ENCODE results near the gene CFAP300.

DNA sequence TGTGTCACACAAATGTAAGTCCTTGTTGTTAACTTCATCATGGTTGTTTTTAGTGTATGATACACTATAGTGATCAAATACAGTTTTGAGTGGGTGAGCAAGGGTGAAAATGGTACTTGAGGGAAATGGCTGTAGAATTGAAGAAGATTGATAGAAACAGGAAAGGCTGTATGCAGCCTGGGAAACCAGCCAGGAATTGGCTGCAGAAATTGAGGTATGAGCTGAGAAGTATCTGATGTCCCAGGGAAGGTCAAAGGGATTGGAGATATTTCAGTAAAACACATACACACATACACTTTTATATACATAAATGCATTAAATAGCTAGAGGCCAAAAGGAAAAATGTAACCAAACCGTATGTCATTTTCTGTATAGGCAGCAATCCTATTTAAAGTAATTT is 49.9 kb downstream of the CFAP300 start:
- TF ChIP-seq, protein P1, sequence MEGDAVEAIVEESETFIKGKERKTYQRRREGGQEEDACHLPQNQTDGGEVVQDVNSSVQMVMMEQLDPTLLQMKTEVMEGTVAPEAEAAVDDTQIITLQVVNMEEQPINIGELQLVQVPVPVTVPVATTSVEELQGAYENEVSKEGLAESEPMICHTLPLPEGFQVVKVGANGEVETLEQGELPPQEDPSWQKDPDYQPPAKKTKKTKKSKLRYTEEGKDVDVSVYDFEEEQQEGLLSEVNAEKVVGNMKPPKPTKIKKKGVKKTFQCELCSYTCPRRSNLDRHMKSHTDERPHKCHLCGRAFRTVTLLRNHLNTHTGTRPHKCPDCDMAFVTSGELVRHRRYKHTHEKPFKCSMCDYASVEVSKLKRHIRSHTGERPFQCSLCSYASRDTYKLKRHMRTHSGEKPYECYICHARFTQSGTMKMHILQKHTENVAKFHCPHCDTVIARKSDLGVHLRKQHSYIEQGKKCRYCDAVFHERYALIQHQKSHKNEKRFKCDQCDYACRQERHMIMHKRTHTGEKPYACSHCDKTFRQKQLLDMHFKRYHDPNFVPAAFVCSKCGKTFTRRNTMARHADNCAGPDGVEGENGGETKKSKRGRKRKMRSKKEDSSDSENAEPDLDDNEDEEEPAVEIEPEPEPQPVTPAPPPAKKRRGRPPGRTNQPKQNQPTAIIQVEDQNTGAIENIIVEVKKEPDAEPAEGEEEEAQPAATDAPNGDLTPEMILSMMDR (IDR thresholded peaks at IDR 0.05; ENCODE audit: low read depth, low read length) = no peak
- TF ChIP-seq EZH2phosphoT487 (IDR thresholded peaks at IDR 0.05; ENCODE audit: low read depth) = no peak
